Cardiac muscle cell (in vitro differentiated cells and primary cell): Measurements from ENCODE around the gene MTRFR. TPM values are rescaled to one million over a fixed set of nuclear protein-coding genes. Genes with fewer than 3 reads are reported as not detected.
"Not testable (repeated sequence)": the region's sequence is repeated elsewhere in the genome, so short reads cannot be mapped to it uniquely, and the experiment has no call there.

Experiments
- DNase-seq, 2 donors: peaks; one replicate each; pipeline versions ENCODE4 v3.0.0 to v3.0.0-alpha.2; 2010 to 2017; ENCODE audit warnings: low read depth in 1 of 2, low spot score in 1 of 2
- H3K27ac ChIP-seq: fragments of 200-600 bp; sonication (generic); 2 replicates; pipeline ENCODE4 v1.5.1; 2016
- H3K27me3 ChIP-seq: fragments of 200-600 bp; sonication (generic); 2 replicates; pipeline ENCODE4 v1.6.0; 2016; ENCODE audit warnings: control low read depth
- H3K36me3 ChIP-seq: fragments of 200-600 bp; sonication (generic); 2 replicates; pipeline ENCODE4 v1.5.1; 2016; ENCODE audit warnings: control low read depth
- H3K4me1 ChIP-seq: fragments of 200-600 bp; sonication (generic); 2 replicates; pipeline ENCODE4 v1.8.1; 2017; ENCODE audit warnings: low read depth, mild to moderate bottlenecking, mixed run types
- H3K4me3 ChIP-seq: fragments of 200-600 bp; sonication (generic); 2 replicates; pipeline ENCODE4 v1.5.1; 2016; ENCODE audit warnings: mild to moderate bottlenecking
- H3K9me3 ChIP-seq: fragments of 200-600 bp; sonication (generic); 2 replicates; pipeline ENCODE4 v1.5.1; 2017; ENCODE audit warnings: low read depth, mild to moderate bottlenecking, control low read depth
- CTCF ChIP-seq: IDR thresholded peaks from 2 replicates; pipeline ENCODE4 v1.5.1; 2012; ENCODE audit warnings: low read depth, mild to moderate bottlenecking, low read length
- polyA plus RNA-seq: library from polyadenylated mRNA; unstranded; fragments of >200 nt; fragmentation: Nextera tagmentation; extraction: Ambion mirVana; gene quantifications from 2 replicates; pipeline ENCODE4 v1.2.1, GENCODE V29; 2016
- total RNA-seq: library from RNA; depleted of rRNA; stranded (reverse); fragments of >200 nt; gene quantifications from 2 replicates; pipeline ENCODE4 v1.2.3, GENCODE V29; 2016

Gene MTRFR
- total RNA-seq (15.0 and 25.8 TPM in 2 replicates), polyA plus RNA-seq (31.9 and 40.8 TPM in 2 replicates)

- Histone ChIP-seq H3K27me3 (no peaks in the 10 kb centered on the region), H3K36me3 (no peaks in the 10 kb centered on the region), H3K27ac (peak within 1 kb of the TSS; percentile 91), H3K9me3 (no peaks in the 10 kb centered on the region), H3K4me1 (peaks cover 13% of the 10 kb centered on the region), H3K4me3 (peak within 1 kb of the TSS; percentile 83)
- DNase-seq: peak; percentile 100
- no peak for TF ChIP-seq CTCF
Observed at GRCh38 chr12:123232807-123233504, at the start of gene MTRFR, which contains the start of gene MPHOSPH9. Gene MTRFR, plus strand, starts transcription at chr12:123233436. Its CDS starts 20,239 bp downstream, at chr12:123253675. Gene MPHOSPH9, minus strand, starts transcription at chr12:123233141. Its CDS starts 2,777 bp downstream, at chr12:123230364.

GRCh38 chr12:123187637-123188036 is 45.6 kb upstream of the MTRFR start:
- Histone ChIP-seq H3K4me1 (no peaks in the 10 kb centered on the region), H3K27ac (no peak overlapping the region), H3K9me3 (no peaks in the 10 kb centered on the region), H3K27me3 (no peaks in the 10 kb centered on the region), H3K36me3 (peaks cover 41% of the 10 kb centered on the region), H3K4me3 (no peak overlapping the region)
- TF ChIP-seq CTCF: no peak
- no peak for DNase-seq

GRCh38 chr12:123199936-123200335 is 33.3 kb upstream of the MTRFR start:
- Histone ChIP-seq H3K27me3 (no peaks in the 10 kb centered on the region), H3K4me1 (no peaks in the 10 kb centered on the region), H3K27ac (no peak overlapping the region), H3K4me3 (no peak overlapping the region), H3K36me3 (peaks cover 50% of the 10 kb centered on the region), H3K9me3 (no peaks in the 10 kb centered on the region)
- TF ChIP-seq CTCF: no peak
- DNase-seq: no peak

GRCh38 chr12:123200414-123200813 is 32.8 kb upstream of the MTRFR start:
- Histone ChIP-seq H3K4me1 (no peaks in the 10 kb centered on the region), H3K36me3 (peaks cover 53% of the 10 kb centered on the region), H3K27me3 (no peaks in the 10 kb centered on the region), H3K9me3 (no peaks in the 10 kb centered on the region), H3K4me3 (no peak overlapping the region), H3K27ac (no peak overlapping the region)
- TF ChIP-seq CTCF: no peak
- DNase-seq: no peak

GRCh38 chr12:123206794-123207193 is 26.4 kb upstream of the MTRFR start:
- DNase-seq, H3K4me3 ChIP-seq, H3K4me1 ChIP-seq, H3K27ac ChIP-seq, H3K9me3 ChIP-seq, H3K27me3 ChIP-seq: not testable (repeated sequence)
- H3K36me3 ChIP-seq: peaks cover 44% of the 10 kb centered on the region

- peaks cover 39% of the 10 kb centered on the region for H3K36me3 ChIP-seq
- not testable (repeated sequence) for H3K4me1 ChIP-seq, H3K9me3 ChIP-seq, H3K27me3 ChIP-seq, H3K4me3 ChIP-seq, H3K27ac ChIP-seq, DNase-seq
Observed at GRCh38 chr12:123207815-123208214, 25.4 kb upstream of the MTRFR start.
